Activated CD8-positive, alpha-beta T cell treated with anti-CD3 and anti-CD28 coated beads, Interleukin-2, amount 10 ng/mL, durations not matched to agents 7 days and 5 days (primary cell): ENCODE measurements around the gene SPRING1. TPM values are rescaled to one million over a fixed set of nuclear protein-coding genes. Genes with fewer than 3 reads are reported as not detected.

Source experiments
- ATAC-seq: fragments of 150-1000 bp; cut with Tn5 transposase; one replicate; pipeline ENCODE4 v1.10.0; 2021; ENCODE audit warnings: moderate library complexity
- CTCF ChIA-PET: fragments of 350-600 bp; sonication (Branson Sonifier 250); formaldehyde crosslinking; loops from one replicate; lab custom pipeline; 2021; ENCODE audit warnings: antibody characterized with exemption; lab: Charles Lee
- POLR2A ChIA-PET: fragments of 350-600 bp; sonication (Branson Sonifier 250); formaldehyde crosslinking; loops from one replicate; lab custom pipeline; 2021; ENCODE audit warnings: antibody characterized with exemption; lab: Charles Lee
- DNase-seq: peaks from one replicate; pipeline ENCODE4 v3.0.0-alpha.2; 2020
- H3K27ac Mint-ChIP-seq: one replicate; pipeline ENCODE4 v1.8.0; 2021; ENCODE audit warnings: mild to moderate bottlenecking, mixed read lengths
- H3K27me3 Mint-ChIP-seq: one replicate; pipeline ENCODE4 v1.8.0; 2021; ENCODE audit warnings: low read depth, mixed read lengths
- H3K36me3 Mint-ChIP-seq: one replicate; pipeline ENCODE4 v1.8.0; 2021; ENCODE audit warnings: low read depth, mixed read lengths
- H3K4me1 Mint-ChIP-seq: one replicate; pipeline ENCODE4 v1.8.0; 2021; ENCODE audit warnings: low read depth, mixed read lengths
- H3K4me3 Mint-ChIP-seq: one replicate; pipeline ENCODE4 v1.8.0; 2021; ENCODE audit warnings: mild to moderate bottlenecking, mixed read lengths
- H3K9me3 Mint-ChIP-seq: one replicate; pipeline ENCODE4 v1.8.0; 2022; ENCODE audit warnings: mixed read lengths; ENCODE audit not compliant: insufficient read depth
- total RNA-seq, 2 experiments: library from RNA; stranded (reverse); gene quantifications; one replicate each; pipeline ENCODE4 v1.2.3, GENCODE V29; 2021

Gene SPRING1
- total RNA-seq, 2 experiments from 2014 or later = 31.3 to 32.5 TPM

DNA sequence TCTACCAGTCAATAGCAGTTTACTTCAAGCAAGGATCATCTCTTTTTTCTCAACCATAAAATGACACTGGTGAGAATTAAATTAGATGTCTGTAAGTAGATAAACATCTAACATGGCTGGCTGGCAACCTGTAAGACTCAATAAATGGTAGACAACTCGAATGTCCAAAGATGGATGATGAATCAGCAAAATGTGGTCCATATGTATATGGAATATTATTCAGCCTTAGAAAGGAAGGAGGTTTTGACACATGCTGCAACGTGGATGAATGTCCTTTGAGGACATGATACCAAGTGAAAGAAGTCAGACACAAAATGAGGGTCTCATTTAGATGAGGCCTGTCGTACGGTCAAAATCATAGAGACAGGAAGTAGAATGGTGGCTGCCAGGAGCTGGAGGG lies 46.2 kb downstream of the SPRING1 start:
- H3K9me3 Mint-ChIP-seq = no peaks in the 10 kb centered on the region
- ChIA-PET CTCF (interaction anchor here (2.4 to 2.6 kb wide), 2 partner anchors 9 to 18 kb away, joined by 6 to 11 read pairs; no protein-coding TSS in a partner anchor), POLR2A (no interaction called here)
- peaks cover 35% of the 10 kb centered on the region for H3K27me3 Mint-ChIP-seq
- no peaks in the 10 kb centered on the region for H3K36me3 Mint-ChIP-seq
- no peak overlapping the region for H3K27ac Mint-ChIP-seq
- ATAC-seq = no peak
- H3K4me3 Mint-ChIP-seq = no peak overlapping the region
- DNase-seq = no peak
- peaks cover 4% of the 10 kb centered on the region for H3K4me1 Mint-ChIP-seq

DNA sequence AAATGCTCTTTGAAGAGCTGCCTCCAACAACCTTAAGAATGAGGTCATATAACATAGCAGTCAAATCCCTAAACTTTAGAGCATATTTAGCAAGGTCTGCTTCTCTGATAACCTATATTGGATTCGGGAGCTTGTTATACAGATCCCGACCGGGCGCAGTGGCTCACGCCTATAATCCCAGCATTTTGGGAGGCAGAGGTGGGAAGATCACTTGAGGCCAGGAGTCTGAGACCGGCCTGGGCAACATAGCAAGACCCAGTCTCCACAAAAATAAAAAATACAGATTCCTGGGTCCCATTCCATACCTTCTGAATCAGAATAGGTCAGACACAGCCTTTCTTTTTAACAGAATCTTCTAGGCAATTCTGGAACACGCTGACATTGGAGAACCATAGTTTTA lies 46.7 kb downstream of the SPRING1 start:
- H3K27ac Mint-ChIP-seq = no peak overlapping the region

DNA sequence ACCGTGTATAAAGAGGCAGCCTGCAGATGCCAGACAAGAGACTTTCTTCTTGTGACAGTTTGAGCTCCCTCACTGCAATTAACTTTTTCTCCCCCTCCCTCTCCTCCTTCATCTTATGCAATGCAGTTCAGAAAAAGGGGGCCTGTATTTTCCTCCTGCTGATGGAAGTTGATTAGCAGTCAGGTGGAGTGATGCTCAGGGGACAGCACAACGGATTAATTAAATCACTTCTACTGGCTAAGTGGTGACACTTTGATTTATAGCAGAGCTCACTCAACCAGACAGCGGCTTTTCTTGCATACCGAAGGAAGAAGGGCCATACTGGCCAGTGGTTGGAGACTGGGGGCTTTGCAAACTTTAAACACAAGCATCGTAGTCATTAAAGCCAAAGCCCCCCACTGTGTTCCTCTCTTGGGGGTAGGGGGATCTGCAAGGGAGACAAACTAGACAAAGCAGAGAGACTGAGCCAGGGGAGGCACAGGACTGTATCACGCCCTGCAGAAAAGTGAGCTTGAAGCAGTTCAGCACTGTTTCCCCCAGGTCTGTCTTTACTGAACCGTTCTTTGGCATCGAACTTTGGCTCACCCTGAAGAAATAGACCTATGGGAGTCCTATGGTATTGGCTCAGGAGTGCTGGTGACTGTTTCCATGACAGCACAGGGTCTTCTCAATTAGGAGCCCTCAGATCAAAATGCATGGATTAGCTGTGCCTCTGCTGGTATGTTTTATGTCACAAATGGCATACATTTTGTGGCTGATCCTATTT lies 47.7 kb downstream of the SPRING1 start:
- ChIA-PET POLR2A (no interaction called here), CTCF (interaction anchor here (1.1 to 2.6 kb wide), 5 partner anchors 14 to 102 kb away, joined by 3 to 16 read pairs (median 4); no protein-coding TSS in a partner anchor)
- DNase-seq = no peak
- Mint-ChIP-seq H3K9me3 (no peaks in the 10 kb centered on the region), H3K36me3 (no peaks in the 10 kb centered on the region), H3K27me3 (peaks cover 27% of the 10 kb centered on the region), H3K27ac (no peak overlapping the region), H3K4me3 (no peak overlapping the region), H3K4me1 (peaks cover 4% of the 10 kb centered on the region)
- no peak for ATAC-seq

More for the DNA sequence above, 46.7 kb downstream of the SPRING1 start:
- Mint-ChIP-seq H3K27me3 (peaks cover 34% of the 10 kb centered on the region), H3K4me1 (peaks cover 4% of the 10 kb centered on the region), H3K9me3 (no peaks in the 10 kb centered on the region), H3K36me3 (no peaks in the 10 kb centered on the region), H3K4me3 (no peak overlapping the region)
- ChIA-PET POLR2A (no interaction called here), CTCF (interaction anchor here (2.4 to 2.6 kb wide), 3 partner anchors 9 to 18 kb away, joined by 6 to 16 read pairs (median 11); no protein-coding TSS in a partner anchor)
- no peak for ATAC-seq
- no peak for DNase-seq

DNA sequence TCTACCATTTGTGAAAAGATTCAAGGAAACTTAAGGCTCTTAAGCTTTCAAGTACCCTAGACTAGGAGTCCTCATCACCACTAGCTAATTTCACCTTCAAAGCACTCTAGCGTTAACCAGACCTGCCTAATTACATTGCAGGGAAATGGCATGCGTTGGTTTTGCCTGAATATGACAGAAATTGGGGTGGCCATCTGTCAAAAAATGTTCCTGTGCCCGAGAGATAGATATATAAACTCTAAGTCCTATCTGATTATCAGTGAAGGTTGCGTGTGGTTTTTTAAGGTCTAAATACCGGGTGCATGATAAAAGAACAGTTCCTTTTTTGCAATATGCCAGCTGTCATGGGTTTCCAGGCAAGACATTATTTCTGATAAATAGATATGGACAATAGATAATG lies 48.3 kb downstream of the SPRING1 start:
- Mint-ChIP-seq H3K27ac (no peak overlapping the region), H3K9me3 (no peaks in the 10 kb centered on the region), H3K4me1 (peaks cover 4% of the 10 kb centered on the region), H3K4me3 (no peak overlapping the region), H3K27me3 (peaks cover 21% of the 10 kb centered on the region), H3K36me3 (no peaks in the 10 kb centered on the region)
- ATAC-seq (no peak), DNase-seq (no peak)
- POLR2A ChIA-PET = no interaction called here
- CTCF ChIA-PET = interaction anchor here (1.2 to 2.6 kb wide), 4 partner anchors 14 to 101 kb away, joined by 3 to 16 read pairs (median 8); no protein-coding TSS in a partner anchor

Other genes starting within 250 kb of the SPRING1 start
- gene MAP1LC3B2, start 178.7 kb downstream of the SPRING1 start, total RNA-seq = 1 to 10 TPM; 1.3 to 1.7 TPM
- 10 to 100 TPM; 11.8 to 11.9 TPM for gene RNFT2, start 246 bp upstream of the SPRING1 start, total RNA-seq
- gene HRK, start 143.4 kb upstream of the SPRING1 start, total RNA-seq = not detected
- 10 to 100 TPM; 12.4 to 12.9 TPM for gene FBXW8, start 172.9 kb upstream of the SPRING1 start, total RNA-seq